ENCODE data around the gene MAML3. TPM values are rescaled to one million over a fixed set of nuclear protein-coding genes. Genes with fewer than 3 reads are reported as not detected.
A peak's percentile ranks its signal among the peaks of the same experiment; 100 is the strongest.

Gene MAML3
- polyA plus RNA-seq, 4 donors, result 1.4 to 10.3 (median 3.4) TPM

- H3K27ac ChIP-seq (ENCODE audit: low read depth in 1 of 3, low read length in 2 of 3), result no peak overlapping the region
- no peak overlapping the region for H3K4me3 ChIP-seq (ENCODE audit: low read depth in 1 of 3, low read length in 3 of 3)
- H3K4me1 ChIP-seq (ENCODE audit: control insufficient read depth in 3 of 3, insufficient read depth in 2 of 3, low read depth in 1 of 3, low read length in 2 of 3), result peaks cover 0 to 5% (median 2%) of the 10 kb centered on the region in 3 donors
- no peak for FAIRE-seq
- H3K36me3 ChIP-seq (ENCODE audit: control insufficient read depth in 3 of 3, insufficient read depth in 2 of 3, low read depth in 1 of 3, low read length in 3 of 3), result peaks cover 0 to 7% (median 0%) of the 10 kb centered on the region in 3 donors
- H3K27me3 ChIP-seq (ENCODE audit: control insufficient read depth in 3 of 3, insufficient read depth in 3 of 3, low read length in 3 of 3), result no peaks in the 10 kb centered on the region
- no peaks in the 10 kb centered on the region for H3K9me3 ChIP-seq (ENCODE audit: control insufficient read depth in 2 of 2, insufficient read depth in 1 of 2, low read depth in 1 of 2, low read length in 1 of 2)
- no peak for DNase-seq
- 67 to 79% (median 70%) methylated on average over 4 of the region's 4 CpGs for WGBS, 3 donors
Observed at GRCh38 chr4:139861471-139861870, 292.5 kb downstream of the MAML3 start.

DNA sequence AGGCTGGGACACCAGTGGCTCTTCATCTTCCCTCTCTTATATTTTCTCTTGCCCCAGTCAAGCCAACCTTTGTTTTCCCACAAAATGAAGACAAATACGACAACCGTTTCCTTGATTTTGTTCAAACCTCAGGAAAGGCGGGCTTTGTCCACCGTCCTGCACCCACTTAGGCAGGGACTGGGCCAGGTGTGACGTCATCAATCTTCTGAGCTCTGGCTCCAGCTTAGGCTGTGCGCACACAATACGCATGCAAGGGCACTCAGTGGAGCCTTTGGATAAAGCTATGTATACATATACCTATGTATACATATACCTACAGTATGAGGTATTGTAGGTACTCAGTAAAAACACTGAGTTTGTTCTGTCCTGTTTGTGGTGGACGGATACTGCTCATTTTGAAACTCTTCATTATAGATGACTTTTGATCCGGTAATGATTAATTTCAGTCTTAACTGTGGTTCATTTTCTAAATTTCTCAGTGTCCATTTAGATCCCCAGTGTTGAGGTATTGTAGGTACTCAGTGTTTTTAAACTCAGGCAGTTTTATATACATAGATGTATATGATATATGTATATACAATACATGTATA is 293.5 kb downstream of the MAML3 start:
- FAIRE-seq, result no peak
- Histone ChIP-seq H3K36me3 (ENCODE audit: control insufficient read depth in 3 of 3, insufficient read depth in 2 of 3, low read depth in 1 of 3, low read length in 3 of 3) (peaks cover 0 to 7% (median 0%) of the 10 kb centered on the region in 3 donors), H3K4me3 (ENCODE audit: low read depth in 1 of 3, low read length in 3 of 3) (no peak overlapping the region), H3K4me1 (ENCODE audit: control insufficient read depth in 3 of 3, insufficient read depth in 2 of 3, low read depth in 1 of 3, low read length in 2 of 3) (peaks cover 0 to 3% (median 0%) of the 10 kb centered on the region in 3 donors), H3K9me3 (ENCODE audit: control insufficient read depth in 2 of 2, insufficient read depth in 1 of 2, low read depth in 1 of 2, low read length in 1 of 2) (no peaks in the 10 kb centered on the region), H3K27ac (ENCODE audit: low read depth in 1 of 3, low read length in 2 of 3) (no peak overlapping the region), H3K27me3 (ENCODE audit: control insufficient read depth in 3 of 3, insufficient read depth in 3 of 3, low read length in 3 of 3) (no peaks in the 10 kb centered on the region)
- 90 to 93% (median 92%) methylated on average over 9 of the region's 9 CpGs for WGBS, 3 donors
- no peak for DNase-seq

DNA sequence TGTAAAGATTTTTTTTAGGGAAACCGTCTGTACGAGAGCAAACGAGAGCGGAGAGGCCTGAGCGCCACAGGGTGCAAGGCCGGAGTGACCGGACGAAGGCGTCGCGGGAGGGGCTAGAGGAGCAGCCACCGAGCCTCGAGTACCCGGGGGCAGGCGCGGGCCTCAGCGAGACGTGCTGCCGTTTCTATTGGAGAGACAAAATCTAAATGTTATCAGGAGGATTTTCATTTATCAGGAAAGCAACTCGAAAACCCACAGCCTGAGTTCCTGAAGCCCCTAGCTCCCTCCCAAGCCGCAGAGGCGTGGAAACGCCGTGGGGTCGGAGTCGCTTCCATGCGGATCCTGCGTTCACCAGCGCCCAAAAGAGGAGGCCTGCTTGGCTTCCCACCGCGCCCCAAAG is 294.1 kb downstream of the MAML3 start:
- Histone ChIP-seq H3K27me3 (ENCODE audit: control insufficient read depth in 3 of 3, insufficient read depth in 3 of 3, low read length in 3 of 3) (no peaks in the 10 kb centered on the region), H3K27ac (ENCODE audit: low read depth in 1 of 3, low read length in 2 of 3) (no peak overlapping the region), H3K4me3 (ENCODE audit: low read depth in 1 of 3, low read length in 3 of 3) (no peak overlapping the region), H3K4me1 (ENCODE audit: control insufficient read depth in 3 of 3, insufficient read depth in 2 of 3, low read depth in 1 of 3, low read length in 2 of 3) (peaks cover 0 to 3% (median 0%) of the 10 kb centered on the region in 3 donors), H3K9me3 (ENCODE audit: control insufficient read depth in 2 of 2, insufficient read depth in 1 of 2, low read depth in 1 of 2, low read length in 1 of 2) (no peaks in the 10 kb centered on the region), H3K36me3 (ENCODE audit: control insufficient read depth in 3 of 3, insufficient read depth in 2 of 3, low read depth in 1 of 3, low read length in 3 of 3) (peaks cover 0 to 7% (median 0%) of the 10 kb centered on the region in 3 donors)
- DNase-seq, result no peak
- 94 to 95% (median 95%) methylated on average over 31 of the region's 31 CpGs for WGBS, 3 donors
- no peak for FAIRE-seq

GRCh38 chr4:139858436-139859205 is 295.4 kb downstream of the MAML3 start:
- 83 to 89% (median 88%) methylated on average over 8 of the region's 8 CpGs for WGBS, 3 donors
- no peak for FAIRE-seq
- H3K27me3 ChIP-seq (ENCODE audit: control insufficient read depth in 3 of 3, insufficient read depth in 3 of 3, low read length in 3 of 3), result no peaks in the 10 kb centered on the region

DNA sequence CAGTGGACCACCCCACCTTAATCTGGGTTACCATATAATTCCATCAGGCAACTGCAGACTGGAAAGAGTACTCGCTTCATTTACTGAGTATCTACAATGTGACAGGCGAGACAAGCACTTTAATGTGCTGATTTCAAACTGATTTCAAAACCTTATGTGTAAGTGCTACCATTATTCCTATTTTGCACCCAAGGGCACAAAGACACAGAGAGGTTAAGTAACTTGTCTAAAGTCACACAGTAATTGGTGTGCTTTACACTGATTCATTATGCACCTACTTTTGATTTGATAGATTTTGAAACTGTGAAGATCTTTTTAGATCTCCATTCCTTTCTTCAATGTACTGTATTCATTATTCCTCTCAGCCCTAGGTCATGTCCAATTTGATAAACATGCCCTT is 296.0 kb downstream of the MAML3 start:
- FAIRE-seq, result no peak

More at GRCh38 chr4:139858436-139859205, 295.4 kb downstream of the MAML3 start:
- no peak for DNase-seq
- H3K27ac ChIP-seq (ENCODE audit: low read depth in 1 of 3, low read length in 2 of 3), result no peak overlapping the region
- H3K36me3 ChIP-seq (ENCODE audit: control insufficient read depth in 3 of 3, insufficient read depth in 2 of 3, low read depth in 1 of 3, low read length in 3 of 3), result peaks cover 0 to 11% (median 0%) of the 10 kb centered on the region in 3 donors
- no peaks in the 10 kb centered on the region for H3K9me3 ChIP-seq (ENCODE audit: control insufficient read depth in 2 of 2, insufficient read depth in 1 of 2, low read depth in 1 of 2, low read length in 1 of 2)
- no peak overlapping the region for H3K4me3 ChIP-seq (ENCODE audit: low read depth in 1 of 3, low read length in 3 of 3)
- H3K4me1 ChIP-seq (ENCODE audit: control insufficient read depth in 3 of 3, insufficient read depth in 2 of 3, low read depth in 1 of 3, low read length in 2 of 3), result peaks cover 0 to 3% (median 0%) of the 10 kb centered on the region in 3 donors

GRCh38 chr4:139857021-139857420 is 297.0 kb downstream of the MAML3 start:
- no peaks in the 10 kb centered on the region for H3K9me3 ChIP-seq (ENCODE audit: control insufficient read depth in 2 of 2, insufficient read depth in 1 of 2, low read depth in 1 of 2, low read length in 1 of 2)
- DNase-seq (peak in 1 of 2 donors; percentile 15), FAIRE-seq (no peak)
- 44 to 81% (median 73%) methylated on average over 4 of the region's 4 CpGs for WGBS, 3 donors
- H3K27me3 ChIP-seq (ENCODE audit: control insufficient read depth in 3 of 3, insufficient read depth in 3 of 3, low read length in 3 of 3), result no peaks in the 10 kb centered on the region
- no peak overlapping the region for H3K27ac ChIP-seq (ENCODE audit: low read depth in 1 of 3, low read length in 2 of 3)
- peaks cover 0 to 3% (median 0%) of the 10 kb centered on the region in 3 donors for H3K4me1 ChIP-seq (ENCODE audit: control insufficient read depth in 3 of 3, insufficient read depth in 2 of 3, low read depth in 1 of 3, low read length in 2 of 3)
- no peak overlapping the region for H3K4me3 ChIP-seq (ENCODE audit: low read depth in 1 of 3, low read length in 3 of 3)
- peaks cover 0 to 11% (median 0%) of the 10 kb centered on the region in 3 donors for H3K36me3 ChIP-seq (ENCODE audit: control insufficient read depth in 3 of 3, insufficient read depth in 2 of 3, low read depth in 1 of 3, low read length in 3 of 3)

More for the DNA sequence above, 296.0 kb downstream of the MAML3 start:
- no peak for DNase-seq
- peaks cover 0 to 3% (median 0%) of the 10 kb centered on the region in 3 donors for H3K4me1 ChIP-seq (ENCODE audit: control insufficient read depth in 3 of 3, insufficient read depth in 2 of 3, low read depth in 1 of 3, low read length in 2 of 3)
- no peak overlapping the region for H3K4me3 ChIP-seq (ENCODE audit: low read depth in 1 of 3, low read length in 3 of 3)
- peaks cover 0 to 11% (median 0%) of the 10 kb centered on the region in 3 donors for H3K36me3 ChIP-seq (ENCODE audit: control insufficient read depth in 3 of 3, insufficient read depth in 2 of 3, low read depth in 1 of 3, low read length in 3 of 3)
- no peak overlapping the region for H3K27ac ChIP-seq (ENCODE audit: low read depth in 1 of 3, low read length in 2 of 3)
- WGBS, 3 donors, result 68 to 72% (median 69%) methylated on average over 2 of the region's 2 CpGs
- no peaks in the 10 kb centered on the region for H3K27me3 ChIP-seq (ENCODE audit: control insufficient read depth in 3 of 3, insufficient read depth in 3 of 3, low read length in 3 of 3)
- no peaks in the 10 kb centered on the region for H3K9me3 ChIP-seq (ENCODE audit: control insufficient read depth in 2 of 2, insufficient read depth in 1 of 2, low read depth in 1 of 2, low read length in 1 of 2)

DNA sequence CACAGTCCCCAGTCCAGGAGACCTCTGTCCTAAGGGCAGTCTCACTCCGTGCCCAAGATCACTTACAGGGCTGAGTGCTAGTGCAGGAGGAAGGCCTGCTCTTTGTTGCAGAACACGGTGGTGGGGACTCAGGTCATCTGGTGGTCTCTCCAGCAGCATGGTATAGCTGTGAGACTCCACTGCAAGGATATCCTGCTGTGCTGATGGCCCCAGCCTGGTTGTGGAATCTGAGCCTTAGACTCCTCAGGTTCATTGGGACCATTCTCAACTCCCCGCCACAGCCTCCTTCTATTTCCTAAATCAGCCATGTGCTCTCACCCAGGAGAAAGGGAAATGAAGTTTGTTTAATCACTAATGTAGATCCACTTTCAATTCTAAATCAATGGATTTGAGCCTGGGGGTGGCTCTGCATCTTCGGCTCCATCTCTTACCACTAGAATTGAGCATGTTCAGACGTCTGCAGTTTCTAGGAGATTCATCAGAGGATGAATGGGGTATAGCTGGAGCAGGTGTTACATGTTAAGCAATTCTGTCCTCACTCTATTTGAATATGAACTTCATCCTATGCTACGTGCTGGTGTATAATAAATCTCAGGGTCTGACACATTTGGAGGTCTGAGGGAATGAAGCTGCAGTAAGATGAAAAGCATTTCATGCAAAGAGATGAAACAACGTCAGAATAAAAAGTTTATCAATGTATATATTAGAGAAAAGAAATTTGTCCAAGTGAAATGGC is 299.1 kb downstream of the MAML3 start:
- DNase-seq (no peak), FAIRE-seq (no peak)
- Histone ChIP-seq H3K36me3 (ENCODE audit: control insufficient read depth in 3 of 3, insufficient read depth in 2 of 3, low read depth in 1 of 3, low read length in 3 of 3) (peaks cover 0 to 5% (median 0%) of the 10 kb centered on the region in 3 donors), H3K9me3 (ENCODE audit: control insufficient read depth in 2 of 2, insufficient read depth in 1 of 2, low read depth in 1 of 2, low read length in 1 of 2) (no peaks in the 10 kb centered on the region), H3K27ac (ENCODE audit: low read depth in 1 of 3, low read length in 2 of 3) (no peak overlapping the region), H3K4me1 (ENCODE audit: control insufficient read depth in 3 of 3, insufficient read depth in 2 of 3, low read depth in 1 of 3, low read length in 2 of 3) (peaks cover 0 to 3% (median 0%) of the 10 kb centered on the region in 3 donors), H3K27me3 (ENCODE audit: control insufficient read depth in 3 of 3, insufficient read depth in 3 of 3, low read length in 3 of 3) (no peaks in the 10 kb centered on the region), H3K4me3 (ENCODE audit: low read depth in 1 of 3, low read length in 3 of 3) (no peak overlapping the region)
- WGBS, 3 donors, result 82 to 87% (median 84%) methylated on average over 7 of the region's 7 CpGs

DNA sequence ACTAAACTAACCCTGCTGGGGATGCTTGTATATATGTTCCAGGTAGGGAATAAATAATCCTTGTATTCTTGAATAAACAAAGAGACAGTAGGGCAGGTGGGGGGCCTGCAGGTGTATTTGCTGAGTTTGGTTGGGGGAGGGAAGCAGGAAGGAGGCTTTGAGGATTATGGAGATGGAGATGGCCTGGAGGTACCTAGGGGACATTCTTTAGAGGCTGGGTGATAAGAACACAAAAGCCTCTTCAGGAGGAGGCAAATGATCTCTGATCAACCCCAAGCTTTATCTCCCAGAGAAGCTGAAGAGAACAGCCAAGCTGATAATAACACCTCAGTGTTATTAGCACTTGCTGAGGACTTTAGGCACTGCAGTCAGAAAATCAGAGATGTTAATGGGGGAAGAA is 300.7 kb downstream of the MAML3 start:
- Histone ChIP-seq H3K4me1 (ENCODE audit: control insufficient read depth in 3 of 3, insufficient read depth in 2 of 3, low read depth in 1 of 3, low read length in 2 of 3) (peaks cover 0 to 3% (median 0%) of the 10 kb centered on the region in 3 donors), H3K4me3 (ENCODE audit: low read depth in 1 of 3, low read length in 3 of 3) (no peak overlapping the region), H3K9me3 (ENCODE audit: control insufficient read depth in 2 of 2, insufficient read depth in 1 of 2, low read depth in 1 of 2, low read length in 1 of 2) (no peaks in the 10 kb centered on the region), H3K27me3 (ENCODE audit: control insufficient read depth in 3 of 3, insufficient read depth in 3 of 3, low read length in 3 of 3) (no peaks in the 10 kb centered on the region), H3K36me3 (ENCODE audit: control insufficient read depth in 3 of 3, insufficient read depth in 2 of 3, low read depth in 1 of 3, low read length in 3 of 3) (peaks cover 0 to 4% (median 0%) of the 10 kb centered on the region in 3 donors), H3K27ac (ENCODE audit: low read depth in 1 of 3, low read length in 2 of 3) (no peak overlapping the region)
- FAIRE-seq, result no peak
- no peak for DNase-seq
